ENCODE measurements around the gene FAM193B. TPM values are rescaled to one million over a fixed set of nuclear protein-coding genes. Genes with fewer than 3 reads are reported as not detected.

Gene FAM193B
- total and polyA plus RNA-seq, 2 of the 13 experiments (the other 11 are each of a cell fraction or from before 2014, with no cell fraction given), result 21.2 to 40.9 TPM

GRCh38 chr5:177588413-177588909, 34.1 kb upstream of the FAM193B start (continued):
- TF ChIP-seq ZNF512 (CRISPR knock-in tag; IDR thresholded peaks at IDR 0.05) (0 out of 2 replicates have a peak, but pooled peaks have one; percentile 52), PITX1 (CRISPR knock-in tag; IDR thresholded peaks at IDR 0.05) (peak; percentile 99), TEF (CRISPR knock-in tag; IDR thresholded peaks at IDR 0.05) (no peak), ZNF850 (CRISPR knock-in tag; conservative IDR thresholded peaks at IDR 0.05) (no peak), YEATS4 (CRISPR knock-in tag; IDR thresholded peaks at IDR 0.05; ENCODE audit: borderline replicate concordance) (0 out of 2 replicates have a peak, but pooled peaks have one; percentile 42), SAP130 (CRISPR knock-in tag; IDR thresholded peaks at IDR 0.05; ENCODE audit: low read depth) (peak; percentile 72), DPF2 (CRISPR knock-in tag; IDR thresholded peaks at IDR 0.05; ENCODE audit: borderline replicate concordance, low read depth) (no peak; the same call in 1 of the 2 replicates), ZNF607 (CRISPR knock-in tag; IDR thresholded peaks at IDR 0.05; ENCODE audit: borderline replicate concordance) (0 out of 2 replicates have a peak, but pooled peaks have one; percentile 20), ZNF503 (CRISPR knock-in tag; IDR thresholded peaks at IDR 0.05) (0 out of 2 replicates have a peak, but pooled peaks have one; percentile 61), SIN3B (IDR thresholded peaks at IDR 0.05; ENCODE audit: low read length) (no peak), HHEX (CRISPR knock-in tag; IDR thresholded peaks at IDR 0.05) (peak; percentile 96), KDM5A (IDR thresholded peaks at IDR 0.05; ENCODE audit: borderline replicate concordance, low read length) (no peak), KLF16 (CRISPR knock-in tag; IDR thresholded peaks at IDR 0.05) (peak in 1 of 2 experiments; percentile 30; a peak in 1 of 4 replicates), RFXANK (CRISPR knock-in tag; IDR thresholded peaks at IDR 0.05) (0 out of 2 replicates have a peak, but pooled peaks have one; percentile 25), MED1 (CRISPR knock-in tag; IDR thresholded peaks at IDR 0.05) (peak; percentile 54; the same call in 1 of the 2 replicates), PHF21A (CRISPR knock-in tag; IDR thresholded peaks at IDR 0.05) (peak; percentile 86), ISL2 (CRISPR knock-in tag; IDR thresholded peaks at IDR 0.05) (peak; percentile 81), KDM4B (CRISPR knock-in tag; IDR thresholded peaks at IDR 0.05) (no peak), HNF4A (CRISPR knock-in tag; IDR thresholded peaks at IDR 0.05) (peak; percentile 37; the same call in 1 of the 2 replicates), SALL1 (CRISPR knock-in tag; IDR thresholded peaks at IDR 0.05) (peak; percentile 83), ARID4A (CRISPR knock-in tag; IDR thresholded peaks at IDR 0.05; ENCODE audit: borderline replicate concordance) (peak; percentile 42; the same call in 1 of the 2 replicates), ZC3H13 (CRISPR knock-in tag; IDR thresholded peaks at IDR 0.05) (no peak), ZFY (CRISPR knock-in tag; IDR thresholded peaks at IDR 0.05) (peak; percentile 41), ZNF605 (CRISPR knock-in tag; IDR thresholded peaks at IDR 0.05) (0 out of 2 replicates have a peak, but pooled peaks have one; percentile 27)
